Lower leg skin (tissue), 3 donors: ENCODE data around the gene GZMM.

Source experiments
- POLR2A ChIP-seq, 2 donors: fragments of 450-650 bp; IDR thresholded peaks; one replicate each; pipeline ENCODE4 v1.6.1; 2016 to 2017; ENCODE audit warnings: antibody characterized with exemption in 2 of 2, mild to moderate bottlenecking in 1 of 2, moderate library complexity in 1 of 2
- TF ChIP-seq, protein P1 (sequence below), 3 donors: fragments of 450-650 bp; IDR thresholded peaks; one replicate each; pipeline ENCODE4 v1.5.1; 2016; ENCODE audit warnings: antibody characterized with exemption in 3 of 3, mild to moderate bottlenecking in 3 of 3, moderate library complexity in 2 of 3

DNA sequence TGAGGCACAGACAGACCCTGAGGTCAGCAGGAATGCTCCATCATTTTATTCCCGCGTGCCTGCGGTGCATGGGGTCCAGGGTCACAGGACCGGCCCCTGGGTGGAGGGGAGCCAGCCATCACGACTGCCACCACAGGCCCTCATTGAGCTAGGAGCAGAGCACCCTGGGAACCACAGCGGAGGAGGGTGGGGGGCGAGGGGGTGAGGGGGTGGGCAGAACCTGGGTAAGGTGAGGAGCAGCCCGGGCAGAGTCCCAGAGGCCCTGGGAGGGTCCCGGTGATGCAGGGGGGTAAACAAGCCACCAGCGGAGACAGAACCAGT, 48.8 kb upstream of the GZMM start:
- TF ChIP-seq, protein P1, sequence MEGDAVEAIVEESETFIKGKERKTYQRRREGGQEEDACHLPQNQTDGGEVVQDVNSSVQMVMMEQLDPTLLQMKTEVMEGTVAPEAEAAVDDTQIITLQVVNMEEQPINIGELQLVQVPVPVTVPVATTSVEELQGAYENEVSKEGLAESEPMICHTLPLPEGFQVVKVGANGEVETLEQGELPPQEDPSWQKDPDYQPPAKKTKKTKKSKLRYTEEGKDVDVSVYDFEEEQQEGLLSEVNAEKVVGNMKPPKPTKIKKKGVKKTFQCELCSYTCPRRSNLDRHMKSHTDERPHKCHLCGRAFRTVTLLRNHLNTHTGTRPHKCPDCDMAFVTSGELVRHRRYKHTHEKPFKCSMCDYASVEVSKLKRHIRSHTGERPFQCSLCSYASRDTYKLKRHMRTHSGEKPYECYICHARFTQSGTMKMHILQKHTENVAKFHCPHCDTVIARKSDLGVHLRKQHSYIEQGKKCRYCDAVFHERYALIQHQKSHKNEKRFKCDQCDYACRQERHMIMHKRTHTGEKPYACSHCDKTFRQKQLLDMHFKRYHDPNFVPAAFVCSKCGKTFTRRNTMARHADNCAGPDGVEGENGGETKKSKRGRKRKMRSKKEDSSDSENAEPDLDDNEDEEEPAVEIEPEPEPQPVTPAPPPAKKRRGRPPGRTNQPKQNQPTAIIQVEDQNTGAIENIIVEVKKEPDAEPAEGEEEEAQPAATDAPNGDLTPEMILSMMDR (IDR thresholded peaks at IDR 0.05) = no peak
- TF ChIP-seq POLR2A (IDR thresholded peaks at IDR 0.05) = no peak
